ENCODE data around the gene IGF2R.

IGF2R gene

DNA sequence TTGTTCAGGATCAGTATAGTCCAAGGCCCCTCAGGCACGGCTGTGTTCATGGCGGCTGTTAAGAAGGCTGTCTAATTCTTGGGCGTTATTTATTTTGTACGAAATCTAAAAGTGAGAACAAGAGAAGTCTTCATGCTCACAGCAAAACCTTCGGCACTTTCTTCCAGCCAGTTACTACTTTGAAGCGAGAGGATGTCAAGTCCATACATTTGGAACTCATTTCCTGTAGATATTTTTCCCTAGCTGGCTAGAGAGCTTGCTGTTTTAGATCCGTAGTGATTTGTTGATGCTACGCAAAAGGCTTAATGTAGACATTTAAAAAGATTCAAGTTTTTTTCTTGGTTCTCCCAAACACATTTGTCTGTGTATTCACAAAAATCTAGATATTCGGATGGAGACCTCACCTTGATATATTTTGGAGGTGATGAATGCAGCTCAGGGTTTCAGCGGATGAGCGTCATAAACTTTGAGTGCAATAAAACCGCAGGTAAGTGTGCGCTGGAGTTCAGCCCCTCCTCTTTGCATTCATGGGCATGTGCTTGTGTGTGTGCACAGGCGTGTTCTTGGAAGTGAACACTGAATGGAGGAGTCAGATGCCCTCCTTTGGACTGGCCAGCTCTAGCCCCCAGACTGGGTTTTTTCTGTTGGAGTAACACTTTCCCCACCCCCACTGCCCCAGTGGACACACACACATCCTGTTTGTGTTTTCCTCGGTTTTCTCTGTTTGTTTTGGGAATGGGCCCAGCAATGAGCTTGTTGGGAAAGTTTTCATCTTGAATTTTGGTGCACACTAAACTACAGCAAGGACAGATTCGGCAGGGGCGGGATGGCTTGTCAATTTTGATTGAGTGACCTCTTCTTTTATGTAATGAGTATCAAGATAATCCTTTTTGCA is 65.4 kb downstream of the IGF2R start:
- H4K20me1 ChIP-seq (ENCODE audit: insufficient read depth, low read length) = no peaks in the 10 kb centered on the region
- H3K4me2 ChIP-seq (ENCODE audit: low read length) = no peak overlapping the region
- no peak for TF ChIP-seq EZH2phosphoT487 (IDR thresholded peaks at IDR 0.05; ENCODE audit: low read depth)
- TF ChIP-seq, protein P1, sequence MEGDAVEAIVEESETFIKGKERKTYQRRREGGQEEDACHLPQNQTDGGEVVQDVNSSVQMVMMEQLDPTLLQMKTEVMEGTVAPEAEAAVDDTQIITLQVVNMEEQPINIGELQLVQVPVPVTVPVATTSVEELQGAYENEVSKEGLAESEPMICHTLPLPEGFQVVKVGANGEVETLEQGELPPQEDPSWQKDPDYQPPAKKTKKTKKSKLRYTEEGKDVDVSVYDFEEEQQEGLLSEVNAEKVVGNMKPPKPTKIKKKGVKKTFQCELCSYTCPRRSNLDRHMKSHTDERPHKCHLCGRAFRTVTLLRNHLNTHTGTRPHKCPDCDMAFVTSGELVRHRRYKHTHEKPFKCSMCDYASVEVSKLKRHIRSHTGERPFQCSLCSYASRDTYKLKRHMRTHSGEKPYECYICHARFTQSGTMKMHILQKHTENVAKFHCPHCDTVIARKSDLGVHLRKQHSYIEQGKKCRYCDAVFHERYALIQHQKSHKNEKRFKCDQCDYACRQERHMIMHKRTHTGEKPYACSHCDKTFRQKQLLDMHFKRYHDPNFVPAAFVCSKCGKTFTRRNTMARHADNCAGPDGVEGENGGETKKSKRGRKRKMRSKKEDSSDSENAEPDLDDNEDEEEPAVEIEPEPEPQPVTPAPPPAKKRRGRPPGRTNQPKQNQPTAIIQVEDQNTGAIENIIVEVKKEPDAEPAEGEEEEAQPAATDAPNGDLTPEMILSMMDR (IDR thresholded peaks at IDR 0.05; ENCODE audit: low read depth, low read length) = no peak
- H3K9ac ChIP-seq (ENCODE audit: low read length) = no peak overlapping the region
- no peaks in the 10 kb centered on the region for H3K27me3 ChIP-seq (ENCODE audit: low read depth, low read length)
- H2AFZ ChIP-seq (ENCODE audit: low read depth, low read length) = no peak overlapping the region
- no peaks in the 10 kb centered on the region for H3K36me3 ChIP-seq (replicated peaks; ENCODE audit: low read depth, low read length)
- no peaks in the 10 kb centered on the region for H3K9me3 ChIP-seq (ENCODE audit: insufficient read depth, low read length)
- no peak overlapping the region for H3K27ac ChIP-seq (ENCODE audit: low read length)
- H3K79me2 ChIP-seq (ENCODE audit: low read length) = no peaks in the 10 kb centered on the region
- no peak overlapping the region for H3K4me3 ChIP-seq (ENCODE audit: low read length)
- H3K4me1 ChIP-seq (ENCODE audit: low read length) = peaks cover 4% of the 10 kb centered on the region

DNA sequence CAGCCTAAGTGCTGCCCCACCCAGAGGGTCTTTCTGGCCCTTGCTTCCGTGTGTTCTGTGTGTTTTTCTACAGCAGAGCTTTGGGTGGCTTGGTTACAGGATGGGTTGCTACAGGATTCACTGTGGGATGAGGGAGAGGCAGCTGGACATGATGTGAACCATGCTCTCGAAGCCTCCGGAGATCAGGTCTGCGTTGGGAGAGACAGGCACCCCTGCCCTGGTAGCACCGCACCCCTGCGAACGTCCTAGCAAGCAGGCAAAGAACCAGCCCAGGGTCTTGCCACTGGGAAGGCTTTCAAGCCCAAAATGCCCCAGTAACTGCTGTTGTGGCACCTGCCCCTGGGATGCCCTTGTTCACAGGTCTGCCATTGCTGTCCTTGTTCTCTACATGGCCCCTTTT is 66.4 kb downstream of the IGF2R start:
- H3K4me2 ChIP-seq (ENCODE audit: low read length) = no peak overlapping the region
- H3K36me3 ChIP-seq (replicated peaks; ENCODE audit: low read depth, low read length) = no peaks in the 10 kb centered on the region
- no peak overlapping the region for H3K9ac ChIP-seq (ENCODE audit: low read length)
- H3K9me3 ChIP-seq (ENCODE audit: insufficient read depth, low read length) = no peaks in the 10 kb centered on the region
- H4K20me1 ChIP-seq (ENCODE audit: insufficient read depth, low read length) = no peaks in the 10 kb centered on the region
- no peak overlapping the region for H2AFZ ChIP-seq (ENCODE audit: low read depth, low read length)
- H3K27ac ChIP-seq (ENCODE audit: low read length) = no peak overlapping the region
- no peaks in the 10 kb centered on the region for H3K79me2 ChIP-seq (ENCODE audit: low read length)
- no peak for TF ChIP-seq EZH2phosphoT487 (IDR thresholded peaks at IDR 0.05; ENCODE audit: low read depth)
- no peaks in the 10 kb centered on the region for H3K27me3 ChIP-seq (ENCODE audit: low read depth, low read length)
- peaks cover 10% of the 10 kb centered on the region for H3K4me1 ChIP-seq (ENCODE audit: low read length)
- H3K4me3 ChIP-seq (ENCODE audit: low read length) = no peak overlapping the region

DNA sequence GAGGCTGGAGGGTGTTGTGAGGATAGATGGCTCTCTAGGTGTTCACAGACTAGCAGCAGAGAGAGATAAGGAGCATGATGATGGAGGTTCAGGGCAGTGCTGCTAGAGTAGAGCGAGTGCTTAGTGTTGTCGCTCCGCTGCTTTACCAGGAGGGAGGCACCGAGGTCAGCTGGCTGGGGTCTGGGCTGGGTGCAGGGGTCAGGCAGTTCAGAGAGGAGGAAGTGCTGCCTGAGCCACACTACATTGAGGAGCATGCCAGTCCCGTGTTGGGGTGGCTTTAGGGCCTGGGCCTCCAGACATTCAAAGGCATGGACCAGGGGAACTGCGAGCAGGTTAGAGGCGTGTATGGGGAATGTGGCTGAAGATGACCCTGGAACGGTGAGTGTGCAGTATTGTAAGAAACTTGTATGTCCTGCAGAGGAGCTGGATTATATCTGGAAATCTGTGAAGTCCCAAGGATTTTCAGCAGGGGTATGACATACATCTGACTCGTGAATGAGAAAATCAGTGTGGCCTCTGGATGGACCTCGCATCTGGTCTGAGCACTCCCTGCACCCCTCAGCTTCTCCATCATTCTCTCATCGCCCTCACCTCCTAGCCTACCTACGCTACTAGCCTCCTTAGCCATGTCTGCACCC is 66.9 kb downstream of the IGF2R start:
- no peak for TF ChIP-seq EZH2phosphoT487 (IDR thresholded peaks at IDR 0.05; ENCODE audit: low read depth)
- TF ChIP-seq, protein P1 (IDR thresholded peaks at IDR 0.05; ENCODE audit: low read depth, low read length) = no peak
- Histone ChIP-seq H3K36me3 (replicated peaks; ENCODE audit: low read depth, low read length) (no peaks in the 10 kb centered on the region), H3K4me2 (ENCODE audit: low read length) (no peak overlapping the region), H3K27ac (ENCODE audit: low read length) (no peak overlapping the region), H3K4me3 (ENCODE audit: low read length) (no peak overlapping the region), H3K9me3 (ENCODE audit: insufficient read depth, low read length) (no peaks in the 10 kb centered on the region), H3K4me1 (ENCODE audit: low read length) (peaks cover 10% of the 10 kb centered on the region), H3K79me2 (ENCODE audit: low read length) (no peaks in the 10 kb centered on the region), H2AFZ (ENCODE audit: low read depth, low read length) (no peak overlapping the region), H3K9ac (ENCODE audit: low read length) (no peak overlapping the region), H4K20me1 (ENCODE audit: insufficient read depth, low read length) (no peaks in the 10 kb centered on the region), H3K27me3 (ENCODE audit: low read depth, low read length) (no peaks in the 10 kb centered on the region)

DNA sequence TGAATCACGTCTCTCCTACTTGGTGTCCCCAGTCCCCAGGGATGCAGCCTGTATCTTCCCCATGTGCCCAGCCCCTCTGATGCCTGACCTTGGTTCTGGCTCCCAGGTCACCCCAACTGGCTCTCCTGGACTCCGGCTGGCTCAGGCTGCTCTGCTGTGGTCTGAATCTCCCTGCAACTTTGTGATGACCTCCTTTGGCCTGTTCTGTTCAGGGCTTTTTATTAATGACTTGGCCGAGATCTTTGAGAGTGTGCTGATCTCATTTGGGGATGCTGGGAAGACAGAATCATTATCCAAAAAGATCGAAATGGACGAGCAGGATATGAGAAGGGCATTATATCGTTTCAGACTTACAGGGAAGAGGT is 67.4 kb downstream of the IGF2R start:
- no peaks in the 10 kb centered on the region for H4K20me1 ChIP-seq (ENCODE audit: insufficient read depth, low read length)
- H3K79me2 ChIP-seq (ENCODE audit: low read length) = no peaks in the 10 kb centered on the region
- peaks cover 10% of the 10 kb centered on the region for H3K4me1 ChIP-seq (ENCODE audit: low read length)
- H3K9ac ChIP-seq (ENCODE audit: low read length) = no peak overlapping the region
- H3K4me3 ChIP-seq (ENCODE audit: low read length) = no peak overlapping the region
- H3K27ac ChIP-seq (ENCODE audit: low read length) = no peak overlapping the region
- no peak overlapping the region for H3K4me2 ChIP-seq (ENCODE audit: low read length)
- no peaks in the 10 kb centered on the region for H3K27me3 ChIP-seq (ENCODE audit: low read depth, low read length)
- H3K36me3 ChIP-seq (replicated peaks; ENCODE audit: low read depth, low read length) = no peaks in the 10 kb centered on the region
- no peak overlapping the region for H2AFZ ChIP-seq (ENCODE audit: low read depth, low read length)
- TF ChIP-seq, protein P1 (IDR thresholded peaks at IDR 0.05; ENCODE audit: low read depth, low read length) = no peak
- TF ChIP-seq EZH2phosphoT487 (IDR thresholded peaks at IDR 0.05; ENCODE audit: low read depth) = no peak
- H3K9me3 ChIP-seq (ENCODE audit: insufficient read depth, low read length) = no peaks in the 10 kb centered on the region
